ENCODE measurements around the gene PIK3CG.
"Not testable (repeated sequence)": the region's sequence is repeated elsewhere in the genome, so short reads cannot be mapped to it uniquely, and the experiment has no call there.

PIK3CG gene

GRCh38 chr7:106936236-106936635, 71.2 kb downstream of the PIK3CG start:
- no peak for DNase-seq

- DNase-seq = not testable (repeated sequence)
Measured at GRCh38 chr7:106938122-106938521, 73.0 kb downstream of the PIK3CG start.

- no peak for DNase-seq
Measured at GRCh38 chr7:106938803-106939202, 73.7 kb downstream of the PIK3CG start.

GRCh38 chr7:106944035-106944665, 79.1 kb downstream of the PIK3CG start:
- no peak for DNase-seq

GRCh38 chr7:106947244-106947728, 82.2 kb downstream of the PIK3CG start:
- peak in 20 of 56 donors; percentile 3 to 60 (median 16) for DNase-seq

GRCh38 chr7:106952001-106952657, 87.0 kb downstream of the PIK3CG start:
- DNase-seq = no peak

- DNase-seq = peak in 8 of 56 donors; percentile 3 to 40 (median 11)
Measured at GRCh38 chr7:106952658-106953231, 87.7 kb downstream of the PIK3CG start.

GRCh38 chr7:106954840-106955239, 89.8 kb downstream of the PIK3CG start:
- no peak for DNase-seq

- not testable (repeated sequence) for DNase-seq
Measured at GRCh38 chr7:106955857-106956256, 90.8 kb downstream of the PIK3CG start.

Data from amygdala (tissue), 56 donors.